Stimulated activated naive CD4-positive, alpha-beta T cell (primary cell): ENCODE measurements around the gene RBM22.

Experiments used
- DNase-seq, 6 experiments: peaks; one replicate each; lab custom pipeline; 2025; lab: John Stamatoyannopoulos, UW

The RBM22 gene

DNA sequence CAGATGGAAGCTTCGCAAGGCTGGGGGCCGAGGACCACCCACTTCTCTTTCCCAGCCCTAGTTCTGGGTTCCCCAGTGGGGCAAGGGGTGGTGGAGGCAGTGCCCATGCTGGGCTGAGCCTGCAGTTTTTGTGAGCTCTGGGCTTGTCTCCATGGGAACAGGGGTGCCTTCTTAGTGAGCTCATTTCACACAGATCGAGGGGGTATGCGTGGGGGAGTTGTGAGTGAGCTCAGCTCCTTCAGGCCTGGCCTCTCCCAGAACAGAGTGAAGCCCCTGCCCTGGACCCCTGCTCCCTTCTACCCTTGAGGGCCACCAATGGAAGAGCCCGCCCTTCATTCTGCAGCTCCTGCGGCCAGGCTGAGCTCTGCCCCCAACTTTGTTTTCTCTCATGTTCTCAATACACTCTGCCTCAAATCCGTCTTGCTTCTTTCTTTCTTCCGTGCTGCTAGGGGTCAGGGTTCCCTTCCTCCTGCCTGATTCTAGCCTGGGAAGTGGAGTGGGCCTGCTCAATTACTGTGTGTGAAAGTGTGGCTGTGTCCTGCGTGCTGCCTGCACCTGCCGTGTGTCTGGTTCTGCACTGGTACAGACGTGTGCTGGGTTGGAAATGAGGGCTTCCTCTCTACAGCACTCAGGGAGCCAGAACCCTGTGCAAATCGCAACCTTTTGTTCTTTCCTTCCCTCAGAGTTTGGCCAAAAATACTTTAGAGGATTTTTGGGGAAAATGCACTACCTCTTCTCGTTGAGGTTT is 48.8 kb downstream of the RBM22 start:
- DNase-seq, result no peak

- no peak for DNase-seq
Observed at GRCh38 chr5:150651382-150651781, 49.5 kb downstream of the RBM22 start.

GRCh38 chr5:150650021-150651006 is 50.5 kb downstream of the RBM22 start:
- DNase-seq, result no peak

DNA sequence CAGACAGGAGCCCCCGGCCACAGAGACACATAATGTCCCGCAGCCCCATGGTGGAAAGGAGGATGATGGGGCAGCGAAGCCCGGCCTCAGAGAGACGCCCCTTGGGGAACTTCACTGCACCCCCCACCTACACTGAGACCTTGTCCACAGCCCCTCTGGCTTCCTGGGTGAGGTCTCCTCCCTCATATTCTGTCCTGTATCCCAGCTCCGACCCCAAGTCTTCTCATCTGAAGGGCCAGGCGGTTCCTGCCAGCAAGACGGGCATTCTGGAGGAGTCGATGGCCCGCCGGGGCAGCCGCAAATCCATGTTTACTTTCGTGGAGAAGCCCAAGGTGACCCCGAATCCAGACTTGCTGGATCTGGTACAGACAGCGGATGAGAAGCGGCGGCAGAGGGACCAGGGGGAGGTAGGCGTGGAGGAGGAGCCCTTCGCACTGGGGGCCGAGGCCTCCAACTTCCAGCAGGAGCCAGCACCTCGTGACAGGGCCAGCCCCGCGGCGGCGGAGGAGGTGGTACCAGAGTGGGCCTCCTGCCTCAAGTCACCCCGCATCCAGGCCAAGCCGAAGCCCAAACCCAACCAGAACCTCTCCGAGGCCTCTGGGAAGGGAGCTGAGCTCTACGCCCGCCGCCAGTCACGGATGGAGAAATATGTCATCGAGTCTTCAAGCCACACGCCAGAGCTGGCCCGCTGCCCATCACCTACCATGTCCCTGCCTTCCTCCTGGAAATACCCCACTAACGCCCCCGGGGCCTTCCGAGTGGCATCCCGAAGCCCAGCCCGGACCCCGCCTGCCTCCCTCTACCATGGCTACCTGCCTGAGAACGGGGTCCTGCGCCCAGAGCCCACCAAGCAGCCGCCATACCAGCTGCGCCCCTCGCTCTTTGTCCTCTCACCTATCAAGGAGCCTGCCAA is 51.5 kb downstream of the RBM22 start:
- no peak for DNase-seq

- DNase-seq, result no peak
Observed at GRCh38 chr5:150648294-150649107, 52.4 kb downstream of the RBM22 start.

- no peak for DNase-seq
Observed at GRCh38 chr5:150647275-150648251, 53.3 kb downstream of the RBM22 start.

DNA sequence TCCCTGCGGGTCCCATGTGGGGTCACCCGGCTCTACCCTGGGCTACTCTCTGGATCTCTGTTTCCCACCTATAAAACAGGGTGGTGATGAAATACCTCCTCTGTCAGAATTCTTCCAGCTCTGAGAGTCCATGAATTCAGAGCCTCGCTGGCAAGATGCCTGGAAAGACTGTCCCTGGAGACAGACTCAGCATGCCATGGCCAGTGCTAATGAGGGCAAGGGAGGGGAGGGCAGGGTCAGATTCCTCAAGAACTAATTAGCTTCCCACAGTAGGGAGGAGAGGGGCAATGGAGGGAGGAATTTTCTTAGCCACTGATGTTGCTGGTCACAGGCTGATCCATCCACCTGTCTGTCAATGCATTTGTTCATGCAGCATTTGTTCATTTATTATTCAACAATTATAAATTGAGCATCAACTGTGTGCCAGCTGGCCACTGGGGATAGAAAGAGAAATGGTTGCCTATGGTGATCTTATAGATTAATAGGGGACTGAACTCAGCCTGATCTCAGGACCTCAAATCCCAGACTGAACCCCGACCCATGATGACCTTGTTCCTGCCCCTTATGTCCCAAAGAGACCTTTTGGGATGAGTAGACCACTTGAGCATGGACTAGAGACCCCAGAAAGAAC is 55.7 kb downstream of the RBM22 start:
- DNase-seq, result no peak

GRCh38 chr5:150644514-150644913 is 56.3 kb downstream of the RBM22 start:
- no peak for DNase-seq

GRCh38 chr5:150644058-150644457 is 56.8 kb downstream of the RBM22 start:
- DNase-seq, result no peak

- no peak for DNase-seq
Observed at GRCh38 chr5:150642991-150643710, 57.7 kb downstream of the RBM22 start.

- no peak for DNase-seq
Observed at GRCh38 chr5:150642567-150642927, 58.3 kb downstream of the RBM22 start.

DNA sequence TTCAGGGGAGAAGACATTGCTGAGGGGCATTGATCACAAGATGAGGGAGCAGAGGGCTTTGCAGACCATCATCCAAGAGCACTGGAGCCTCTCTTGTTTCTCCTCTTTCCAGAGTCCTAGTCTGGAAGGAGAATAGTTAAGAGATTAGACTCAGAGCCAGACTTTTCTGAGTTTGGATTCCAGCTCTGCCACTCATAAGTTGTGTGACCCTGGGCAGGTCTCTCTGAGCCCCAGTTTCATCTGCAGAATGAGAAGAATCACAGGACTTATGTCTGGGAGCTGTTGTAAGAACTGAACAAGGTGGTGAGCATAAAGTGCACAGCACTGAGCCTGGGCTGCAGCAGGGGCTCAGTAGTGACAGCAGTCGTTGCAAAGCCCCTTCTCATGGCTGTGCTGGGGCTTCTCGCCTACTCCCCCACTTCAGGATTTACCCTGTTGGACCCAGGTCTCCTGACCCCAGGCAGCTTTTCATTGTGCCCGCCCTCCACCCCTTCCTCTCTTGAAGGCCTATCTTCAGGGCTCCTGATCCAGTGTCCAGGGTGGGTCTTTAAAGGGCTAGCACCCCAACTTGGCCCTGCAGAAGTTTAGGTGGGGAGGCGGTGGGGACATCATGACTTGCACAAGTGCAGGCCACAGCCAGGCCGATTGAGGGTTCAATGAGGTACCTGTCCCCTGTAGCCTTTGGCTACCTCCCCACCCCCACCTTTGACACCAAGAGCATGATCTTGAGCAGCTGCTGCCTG is 58.9 kb downstream of the RBM22 start:
- no peak for DNase-seq

DNA sequence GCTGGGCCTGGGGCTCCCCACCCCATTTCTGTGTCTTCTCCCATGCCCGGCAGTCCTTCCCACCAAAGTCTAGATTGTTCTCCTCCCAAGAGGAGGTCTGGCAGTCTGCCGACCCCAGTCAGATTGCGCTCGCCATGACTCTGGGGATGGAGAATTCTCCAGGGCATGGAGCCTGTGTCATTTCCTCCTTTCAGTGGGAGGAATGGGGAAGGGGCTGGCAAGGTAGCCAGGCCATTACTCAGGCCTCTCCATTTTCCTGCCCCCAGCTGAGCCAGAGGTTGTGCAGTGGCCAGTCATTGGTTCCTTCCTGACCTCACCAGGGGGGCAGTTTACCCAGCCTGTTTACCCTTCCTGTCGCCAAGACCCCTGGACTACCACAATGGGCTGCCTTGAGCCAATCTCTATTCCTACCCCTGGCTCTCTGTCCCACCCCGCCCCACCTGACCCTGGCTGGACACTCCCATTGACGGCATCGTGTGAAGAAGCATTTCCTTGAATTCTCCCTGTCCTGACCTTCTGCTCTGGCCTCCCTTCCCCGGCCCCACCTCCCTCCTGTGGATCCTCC is 59.8 kb downstream of the RBM22 start:
- no peak for DNase-seq
